HG02678 (cell line): ENCODE measurements around the gene SRP9.
"Not testable (repeated sequence)": the region's sequence is repeated elsewhere in the genome, so short reads cannot be mapped to it uniquely, and the experiment has no call there.

Experiments
- ATAC-seq: cut with Tn5 transposase; IDR thresholded peaks from one replicate; pipeline ENCODE4 v1.9.1; 2021; ENCODE audit warnings: mild to moderate bottlenecking, moderate library complexity; ENCODE audit not compliant: unreplicated experiment

Gene SRP9

DNA sequence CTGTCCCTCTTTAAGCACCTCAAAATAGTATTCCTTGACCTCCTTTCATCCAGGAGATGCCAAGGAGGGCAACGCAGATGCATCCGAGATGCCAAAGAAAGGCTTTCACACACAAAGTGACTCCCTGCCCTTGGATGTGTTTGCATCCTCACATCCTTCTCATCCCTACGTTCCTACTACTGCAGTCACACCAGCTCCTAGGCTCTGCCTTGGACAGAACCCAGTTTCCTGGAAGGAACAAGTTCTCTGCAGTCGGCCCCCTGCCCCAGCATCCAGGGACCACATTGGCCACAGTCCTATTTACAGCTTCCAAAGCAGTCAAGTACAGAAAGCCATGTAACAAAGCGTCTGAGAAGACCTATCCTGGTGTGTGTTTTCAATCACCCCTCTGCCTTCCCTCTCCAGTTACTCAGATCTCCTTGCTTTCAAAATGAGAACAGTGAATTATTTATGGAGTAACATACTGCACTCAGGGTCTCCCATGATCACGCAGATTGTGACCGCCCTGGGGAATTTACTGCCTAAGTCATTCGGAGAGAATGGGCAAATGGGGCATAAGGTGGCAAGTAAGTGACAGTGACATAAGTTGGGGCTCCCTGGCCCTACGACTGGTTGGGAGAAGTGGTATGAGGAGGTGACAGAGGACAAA is 21.8 kb upstream of the SRP9 start:
- ATAC-seq = no peak

DNA sequence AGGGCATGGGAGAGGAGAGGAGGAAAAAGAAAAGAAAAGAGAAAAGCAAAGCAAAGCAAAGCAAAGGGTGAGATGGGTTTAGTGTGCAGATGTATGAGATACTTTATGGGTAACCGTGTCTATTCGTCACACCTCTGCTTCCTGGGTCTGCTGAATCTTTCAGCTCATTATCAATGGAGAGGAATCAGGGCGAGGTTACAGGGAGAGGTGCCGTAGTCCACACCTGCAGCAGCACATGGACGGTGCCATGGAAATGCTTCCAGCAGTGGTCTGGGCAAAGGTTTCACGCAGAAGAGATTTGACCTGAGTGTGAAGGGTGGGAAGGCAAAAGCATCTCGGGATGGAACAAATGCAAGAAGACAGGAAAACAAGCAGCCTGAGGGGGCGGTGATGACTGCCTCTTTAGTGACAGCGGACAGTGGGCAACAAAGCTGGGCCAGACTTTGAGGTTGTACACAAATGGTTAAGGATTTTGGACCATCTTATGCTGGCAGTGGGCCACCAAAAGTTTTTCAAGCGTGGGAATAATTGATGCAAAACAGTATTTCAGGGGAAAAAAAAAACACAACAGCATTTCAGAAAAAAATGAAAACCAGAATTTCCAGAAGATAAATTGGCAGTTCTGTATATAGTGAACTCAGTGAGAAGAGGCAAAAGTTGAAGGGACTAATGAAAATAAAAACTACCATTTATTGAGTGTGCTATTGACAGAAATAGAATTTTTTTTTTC is 19.5 kb upstream of the SRP9 start:
- ATAC-seq = no peak

DNA sequence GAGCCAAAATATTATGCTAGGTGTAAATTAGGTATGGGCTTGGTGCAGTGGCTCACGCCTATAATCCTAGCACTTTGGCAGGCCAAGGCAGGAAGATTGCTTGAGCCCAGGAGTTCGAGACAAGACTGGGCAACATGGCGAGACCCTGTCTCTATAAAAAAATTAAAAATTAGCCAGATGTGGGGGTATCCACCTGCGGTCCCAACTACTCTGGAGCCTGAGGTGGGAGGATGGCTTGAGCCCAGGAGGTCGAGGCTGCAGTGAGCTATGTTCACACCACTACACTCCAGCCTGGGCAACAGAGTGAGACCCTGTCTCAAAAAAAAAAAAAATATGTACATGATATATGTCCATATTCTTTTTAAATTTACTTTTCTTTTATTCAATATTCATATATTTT is 17.7 kb upstream of the SRP9 start:
- ATAC-seq = not testable (repeated sequence)

DNA sequence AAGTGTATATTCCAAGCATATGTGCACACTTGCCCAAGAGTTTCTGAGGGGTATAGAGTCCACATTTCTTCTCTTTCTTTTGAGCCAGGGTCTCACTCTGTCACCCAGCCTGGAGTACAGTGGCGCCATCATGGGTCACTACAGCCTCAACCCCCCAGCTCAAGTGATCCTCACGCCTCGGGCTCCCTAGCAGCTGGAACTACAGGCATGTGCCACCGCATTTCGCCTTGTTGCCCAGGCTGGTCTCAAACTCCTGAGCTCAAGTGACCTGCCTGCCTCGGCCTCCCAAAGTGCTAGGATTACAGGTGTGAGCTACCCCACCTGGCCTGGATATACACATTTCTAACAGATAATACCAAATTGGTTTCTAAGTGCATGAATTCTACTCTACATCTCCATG is 17.1 kb upstream of the SRP9 start:
- no peak for ATAC-seq

DNA sequence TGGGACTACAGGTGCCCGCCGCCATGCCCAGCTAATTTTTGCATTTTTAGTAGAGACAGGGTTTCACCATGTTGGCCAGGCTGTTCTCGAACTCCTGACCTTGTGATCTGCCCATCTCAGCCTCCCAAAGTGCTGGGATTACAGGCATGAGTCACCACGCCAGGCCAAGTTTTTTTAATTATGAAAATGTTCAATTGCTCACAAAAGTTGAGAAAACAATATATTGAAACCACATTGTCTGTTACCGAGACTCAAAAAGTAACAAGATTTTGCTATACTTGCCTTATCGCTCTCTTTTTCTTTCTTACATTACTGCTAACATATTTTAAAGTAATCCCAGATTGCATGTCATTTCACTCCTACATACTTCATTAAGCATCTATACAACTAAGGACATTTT is 16.2 kb upstream of the SRP9 start:
- not testable (repeated sequence) for ATAC-seq

DNA sequence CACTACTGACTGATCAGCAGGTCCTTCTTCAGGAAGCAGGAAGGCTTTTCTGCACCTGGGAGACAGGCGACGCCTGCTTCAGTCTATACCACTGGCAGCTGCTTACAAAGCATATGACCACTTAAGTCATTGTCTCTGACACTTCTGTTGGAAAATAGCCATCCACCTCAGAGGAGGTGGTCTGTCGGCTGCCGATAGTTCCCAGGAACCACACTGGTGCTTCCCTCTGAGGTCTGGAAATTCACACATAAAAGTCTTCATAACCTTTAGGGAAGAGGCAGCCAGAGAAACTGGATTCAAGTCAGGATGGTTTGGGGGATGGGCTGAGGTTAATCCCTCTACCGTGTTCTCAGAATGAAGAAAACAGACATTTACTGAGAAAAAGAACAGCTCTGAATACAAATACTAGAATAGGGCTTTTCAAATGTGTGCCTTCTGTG is 15.6 kb upstream of the SRP9 start:
- ATAC-seq = no peak

DNA sequence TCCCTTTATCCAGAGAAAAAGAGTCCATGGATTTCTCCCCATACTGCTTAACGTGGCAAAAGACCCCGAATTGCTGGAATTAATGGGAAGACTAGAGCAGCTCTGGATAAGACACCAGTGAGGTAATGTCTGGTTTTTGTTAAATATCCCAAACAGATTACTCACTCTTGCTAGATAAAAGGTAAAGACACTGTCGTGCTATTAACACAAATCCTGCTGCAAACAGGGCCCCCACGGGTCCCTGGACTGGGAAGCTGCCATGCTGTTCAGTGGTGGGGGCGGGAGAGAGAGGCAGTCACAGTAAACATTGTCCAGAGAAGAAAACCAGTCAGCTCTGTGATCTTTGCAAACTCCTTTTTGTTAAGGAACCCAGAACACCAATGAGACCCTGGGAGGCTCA is 15.2 kb upstream of the SRP9 start:
- ATAC-seq = no peak

DNA sequence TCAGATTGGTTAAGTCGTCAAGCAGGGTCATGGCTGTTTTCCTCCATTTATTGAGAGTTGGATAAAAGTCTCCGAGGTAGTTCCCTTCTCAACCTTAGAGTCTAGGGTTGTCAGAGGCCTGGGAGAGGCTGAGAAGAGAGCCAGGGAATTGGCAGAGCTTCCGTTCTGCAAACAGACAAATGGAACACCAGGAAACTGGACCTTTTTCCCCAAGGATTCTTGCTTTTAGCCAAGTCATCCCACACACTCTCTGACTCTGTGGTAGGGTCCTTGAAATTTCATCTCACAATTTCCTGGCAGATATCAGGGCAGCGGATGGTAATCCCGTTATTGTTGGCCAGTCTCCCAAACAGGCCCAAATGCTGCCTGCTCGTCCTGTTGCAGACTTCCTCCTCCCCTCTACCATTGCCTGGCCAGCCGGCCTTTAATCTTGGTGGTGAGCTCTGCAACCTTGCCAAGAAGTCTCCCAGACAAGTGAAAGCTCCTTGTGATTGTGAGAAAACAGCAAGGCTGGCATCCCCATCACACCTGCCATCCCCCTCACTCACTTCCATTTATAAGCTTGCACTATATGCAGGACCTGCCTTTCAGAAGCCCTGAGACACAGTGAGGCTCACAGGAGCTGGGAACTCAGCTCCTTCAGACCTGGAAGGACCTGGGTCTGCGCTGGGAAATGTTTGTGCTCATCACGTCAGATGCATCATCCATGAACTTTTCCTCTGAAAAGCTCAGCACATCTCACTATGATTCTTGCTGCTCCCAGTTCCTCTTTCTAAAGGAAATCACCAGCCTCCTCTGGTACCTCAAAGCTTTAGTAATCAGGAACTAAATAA is 13.7 kb upstream of the SRP9 start:
- ATAC-seq = no peak

DNA sequence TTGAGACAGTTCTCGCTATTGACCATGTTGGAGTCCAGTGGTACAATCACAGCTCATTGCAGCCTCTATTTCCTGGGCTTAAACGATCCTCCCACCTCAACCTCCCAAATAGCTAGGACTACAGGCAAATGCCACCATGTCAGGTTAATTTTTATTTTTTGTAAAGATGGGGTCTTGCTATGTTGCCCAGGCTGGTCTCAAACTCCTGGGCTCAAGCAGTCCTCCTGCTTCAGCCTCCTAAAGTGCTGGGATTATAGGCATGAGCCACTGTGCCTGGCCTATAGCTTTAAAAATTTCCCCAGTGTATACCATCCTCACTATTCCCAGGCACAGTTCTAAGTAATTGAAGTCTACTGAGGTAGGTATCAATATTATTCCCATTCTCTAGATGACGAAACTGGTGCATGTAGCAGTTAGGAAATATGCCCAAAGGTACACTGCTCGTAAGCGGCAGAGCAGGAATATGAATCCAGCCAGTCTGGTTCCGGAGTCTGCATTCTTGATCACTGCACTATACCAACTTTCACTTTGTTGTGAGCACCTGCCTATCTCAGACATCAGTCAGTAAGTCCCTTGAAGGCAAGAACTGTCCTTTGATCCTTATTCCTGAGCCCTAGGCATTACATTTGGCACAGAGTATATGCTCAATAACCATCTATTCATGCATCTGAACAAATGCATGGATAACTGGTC is 11.5 kb upstream of the SRP9 start:
- ATAC-seq = no peak

DNA sequence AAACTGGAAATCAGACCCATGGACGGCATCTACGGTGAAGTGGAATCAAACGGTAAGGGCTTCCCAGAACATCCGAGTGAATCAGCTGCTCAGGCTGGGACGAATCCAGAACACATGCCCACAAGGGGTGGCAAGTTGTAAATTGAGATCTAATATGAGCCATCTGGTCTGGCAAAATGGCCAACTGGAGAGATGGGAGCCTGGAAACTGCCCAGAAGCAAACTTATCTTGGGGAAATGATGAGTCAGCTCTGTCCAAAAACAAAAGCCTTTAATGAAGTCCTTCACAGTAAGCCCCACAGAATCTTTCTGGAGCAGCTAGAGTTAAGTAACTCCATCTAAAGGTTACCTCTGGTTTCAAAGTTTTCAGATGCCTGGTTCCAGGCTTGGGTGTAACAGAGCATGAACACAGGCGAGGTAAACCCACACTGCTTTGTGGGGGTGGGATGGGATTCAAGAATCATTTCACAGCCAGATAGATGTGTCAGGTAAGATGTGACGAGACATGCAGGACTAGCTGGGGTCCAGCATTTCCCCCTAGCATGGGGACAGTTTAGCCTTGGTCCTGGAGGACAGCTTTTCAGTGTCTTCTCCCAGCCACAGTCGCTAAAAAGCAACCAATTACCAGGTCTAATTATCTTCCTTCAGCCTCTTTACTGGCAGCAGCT is 10.5 kb upstream of the SRP9 start:
- no peak for ATAC-seq

DNA sequence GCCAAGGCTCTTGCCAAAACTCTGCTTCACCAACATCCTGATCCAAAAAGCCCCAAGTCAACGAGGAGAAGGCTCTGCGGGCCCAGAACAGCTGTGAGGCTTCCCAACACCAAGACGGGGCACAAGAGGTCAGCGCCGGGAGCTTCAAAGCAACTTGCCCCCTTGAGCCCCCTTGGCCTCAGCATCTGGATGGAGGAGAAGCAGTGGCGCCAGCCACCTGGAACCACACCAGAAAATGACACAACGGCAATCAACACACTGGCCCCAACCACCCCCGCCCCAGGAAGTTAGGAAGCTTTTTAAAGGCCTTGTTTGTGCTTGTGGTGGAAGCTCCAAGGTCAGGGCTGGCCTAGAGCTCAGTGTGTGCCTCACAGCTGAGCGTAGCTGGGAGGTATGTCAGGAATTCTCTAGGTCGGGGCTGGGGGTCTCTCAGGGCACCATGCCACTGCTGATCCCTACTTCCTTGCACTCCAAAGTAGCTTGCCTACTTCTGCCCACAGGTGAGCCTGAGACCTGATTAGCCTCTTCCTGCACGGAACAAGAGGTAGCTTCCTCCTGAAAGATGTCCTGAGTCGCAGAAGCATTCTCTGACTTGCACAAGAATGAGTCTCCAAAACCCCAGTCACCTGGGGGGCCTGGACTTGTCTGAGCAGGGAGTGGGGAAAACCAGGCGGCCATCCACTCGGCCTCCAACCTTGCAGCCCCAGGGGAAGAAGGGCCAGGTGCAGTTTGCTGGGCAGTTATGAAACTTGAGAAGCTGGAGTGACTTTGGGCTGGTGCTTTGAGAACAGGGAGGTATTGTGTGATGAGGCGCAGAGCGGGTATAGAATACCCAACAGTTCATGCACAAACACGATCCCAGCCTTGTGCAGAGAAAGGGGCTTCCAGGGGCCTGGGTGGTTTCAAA is 9.7 kb upstream of the SRP9 start:
- no peak for ATAC-seq

DNA sequence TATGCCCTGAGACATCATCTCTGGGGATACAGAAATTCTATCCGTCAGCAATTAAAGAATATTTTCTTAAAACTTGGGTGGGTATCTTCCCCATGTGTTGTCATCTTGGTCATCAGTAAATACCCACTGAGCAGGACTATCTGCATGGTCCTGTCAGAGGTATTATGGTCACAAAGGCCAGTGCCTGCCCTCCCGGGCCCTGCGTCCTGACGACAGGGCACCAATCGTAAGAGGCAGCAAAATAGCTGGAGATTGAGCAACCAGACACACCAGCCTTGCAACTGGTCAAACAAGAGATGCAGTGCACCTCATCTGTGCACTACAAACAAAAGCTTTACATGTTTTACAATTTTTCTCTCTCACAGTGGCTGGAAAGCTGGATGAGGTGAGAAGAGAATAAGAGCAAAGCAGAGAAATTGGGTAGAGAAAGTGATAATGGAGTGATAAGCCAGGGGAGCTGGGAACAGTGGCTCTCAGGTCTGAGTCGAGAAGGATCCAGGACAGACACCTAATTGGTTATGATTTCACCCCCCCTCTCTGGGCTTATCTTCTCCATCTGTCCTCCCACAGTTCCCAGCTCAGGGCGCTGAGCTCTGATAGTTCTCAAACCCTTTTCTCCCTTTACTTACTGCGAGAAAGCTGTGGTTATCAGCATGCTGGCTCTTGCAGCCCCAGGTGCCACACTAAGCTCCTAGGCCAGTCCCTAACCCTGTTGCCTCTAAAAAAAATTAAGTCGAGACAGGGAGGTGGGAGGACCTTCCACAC is 8.8 kb upstream of the SRP9 start:
- ATAC-seq = no peak

DNA sequence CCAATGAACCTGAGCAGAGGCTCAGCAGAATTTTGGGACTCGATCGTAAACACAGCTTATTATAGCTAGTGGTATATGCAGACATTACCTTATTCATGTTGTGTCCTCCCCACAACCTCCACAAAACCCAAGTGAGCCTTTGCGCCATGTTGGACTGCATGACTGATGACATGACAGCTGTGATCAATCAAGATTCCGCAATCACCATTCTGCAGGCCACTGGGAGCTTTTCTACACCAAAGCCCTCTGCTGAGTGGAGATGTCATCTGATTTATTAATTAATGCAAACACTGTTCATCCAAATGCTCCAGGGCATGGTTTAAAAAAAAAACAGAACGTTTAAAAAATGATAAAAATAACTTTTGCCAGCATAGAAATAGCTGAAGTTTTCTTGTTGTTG is 7.9 kb upstream of the SRP9 start:
- no peak for ATAC-seq

DNA sequence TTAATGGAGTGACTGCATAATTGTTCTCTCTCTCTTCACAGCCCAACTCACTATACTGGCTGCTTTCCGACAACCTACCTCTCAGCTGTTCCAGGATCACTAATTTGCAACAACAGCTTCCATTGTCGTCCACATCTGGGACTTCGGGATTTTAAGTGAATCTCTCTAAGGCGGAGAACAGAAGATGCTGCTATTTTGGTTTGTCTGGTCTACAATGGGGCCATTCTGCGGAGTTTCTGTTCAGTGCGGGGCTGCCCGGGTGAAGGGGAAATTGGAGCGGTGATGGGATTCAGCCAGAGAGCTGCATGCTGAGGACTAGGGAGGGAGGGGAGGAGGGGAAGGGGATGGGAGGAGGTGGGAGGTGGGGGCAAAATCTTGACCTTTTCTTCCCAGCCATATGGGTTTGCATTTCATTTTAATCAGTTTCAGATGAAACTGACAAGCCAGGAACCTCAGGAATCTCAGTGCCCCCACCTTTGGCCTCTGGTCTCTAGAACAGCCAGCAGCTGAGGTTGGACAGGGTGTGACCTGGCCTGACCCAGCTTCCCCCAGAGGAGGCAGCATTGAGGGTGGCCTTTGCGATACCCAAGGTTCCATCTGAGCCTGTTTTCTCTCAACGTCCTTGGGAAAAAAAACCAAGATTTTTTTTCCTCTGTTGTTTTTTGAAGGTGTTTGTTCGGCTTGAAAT is 6.9 kb upstream of the SRP9 start:
- no peak for ATAC-seq

DNA sequence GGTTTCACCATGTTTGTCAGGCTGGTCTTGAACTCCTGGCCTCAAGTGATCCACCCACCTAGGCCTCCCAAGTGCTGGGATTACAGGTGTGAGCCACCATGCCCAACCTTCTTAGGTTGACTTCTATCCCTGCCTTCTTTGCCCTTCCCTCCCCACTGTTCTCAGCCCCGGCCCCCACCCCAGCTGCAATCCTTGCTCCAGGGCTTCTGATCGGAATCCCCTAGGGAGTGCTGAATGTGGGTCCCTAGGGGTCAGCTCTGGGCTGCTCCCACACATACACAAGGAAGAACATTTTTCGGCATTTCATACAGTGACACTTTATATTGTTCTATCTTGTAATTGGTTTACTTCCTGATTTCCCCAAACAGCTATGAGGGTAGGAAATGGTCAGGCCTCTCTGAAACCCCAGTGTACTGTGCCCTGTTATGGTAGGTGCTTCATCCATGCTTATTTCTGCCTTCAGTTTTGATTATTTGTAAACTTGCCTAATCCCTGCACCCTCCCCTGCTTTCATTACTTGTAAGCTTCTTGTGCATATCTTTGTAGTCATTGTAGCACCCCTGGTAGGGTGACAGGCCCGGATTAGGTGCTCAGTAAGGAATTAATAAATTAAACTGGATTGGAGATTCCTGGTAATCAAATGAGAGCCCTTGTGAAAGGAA is 5.8 kb upstream of the SRP9 start:
- no peak for ATAC-seq

DNA sequence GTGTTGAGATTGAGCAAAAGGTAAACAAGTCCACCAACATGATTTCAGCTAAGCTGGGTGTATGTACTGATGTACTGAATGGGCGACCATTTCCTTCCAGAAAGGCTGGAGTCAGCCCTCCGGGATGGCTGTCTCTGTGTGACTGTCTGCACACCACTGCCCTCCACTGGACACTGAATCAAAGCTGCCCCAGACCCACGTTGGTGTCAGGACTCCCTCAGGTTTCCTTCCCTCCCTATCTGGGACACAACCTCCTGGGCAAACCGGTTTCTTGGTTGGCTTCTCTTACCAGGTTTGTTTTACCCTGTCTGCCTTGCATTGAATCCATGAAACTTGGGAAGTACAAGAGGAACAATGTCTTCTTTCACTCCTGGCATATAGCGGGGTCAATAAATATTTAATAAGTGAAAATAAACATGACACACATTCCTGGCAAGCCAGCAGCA is 5.3 kb upstream of the SRP9 start:
- no peak for ATAC-seq

DNA sequence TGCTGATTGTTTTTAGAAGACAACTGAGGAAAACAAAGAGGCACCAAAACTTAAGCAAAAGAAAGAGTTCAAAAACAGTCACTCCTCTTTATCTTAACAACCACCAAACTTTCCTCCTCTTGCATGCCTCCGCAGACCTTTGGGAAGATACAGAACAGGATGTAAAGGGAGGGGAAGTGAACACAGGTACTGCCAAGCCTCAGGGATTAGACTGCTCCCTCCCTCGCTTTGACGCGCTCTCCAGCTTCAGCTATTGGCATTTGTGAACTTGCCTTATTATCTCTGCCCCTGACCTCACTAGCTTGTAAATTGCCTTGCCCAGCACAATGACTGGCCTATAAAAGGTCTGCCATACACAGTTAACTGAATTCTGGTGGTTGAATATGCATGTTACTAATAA is 4.8 kb upstream of the SRP9 start:
- ATAC-seq = no peak
